Activated CD8-positive, alpha-beta T cell treated with anti-CD3 and anti-CD28 coated beads for 36 hours (primary cell): ENCODE data around the gene LSS. TPM values are rescaled to one million over a fixed set of nuclear protein-coding genes. Genes with fewer than 3 reads are reported as not detected.
"Not testable (repeated sequence)": the region's sequence is repeated elsewhere in the genome, so short reads cannot be mapped to it uniquely, and the experiment has no call there.

ENCODE experiments used
- ATAC-seq: fragments of 200-7000 bp; cut with Tn5 transposase; one replicate; pipeline ENCODE4 v1.10.0; 2021; ENCODE audit warnings: mild to moderate bottlenecking, moderate library complexity
- CTCF ChIA-PET: fragments of 350-600 bp; sonication (Branson Sonifier 250); formaldehyde crosslinking; loops from one replicate; lab custom pipeline; 2021; ENCODE audit warnings: antibody characterized with exemption; lab: Charles Lee
- POLR2A ChIA-PET: fragments of 350-600 bp; sonication (Branson Sonifier 250); formaldehyde crosslinking; loops from one replicate; lab custom pipeline; 2021; ENCODE audit warnings: antibody characterized with exemption; lab: Charles Lee
- DNase-seq: peaks from one replicate; pipeline ENCODE4 v3.0.0-alpha.2; 2020
- H3K27ac Mint-ChIP-seq: one replicate; pipeline ENCODE4 v1.8.0; 2021; ENCODE audit warnings: mild to moderate bottlenecking, mixed read lengths
- H3K27me3 Mint-ChIP-seq: one replicate; pipeline ENCODE4 v1.8.0; 2021; ENCODE audit warnings: mixed read lengths
- H3K36me3 Mint-ChIP-seq: one replicate; pipeline ENCODE4 v1.8.0; 2021; ENCODE audit warnings: low read depth, mixed read lengths
- H3K4me1 Mint-ChIP-seq: one replicate; pipeline ENCODE4 v1.8.0; 2021; ENCODE audit warnings: low read depth, mixed read lengths
- H3K4me3 Mint-ChIP-seq: one replicate; pipeline ENCODE4 v1.8.0; 2021; ENCODE audit warnings: mild to moderate bottlenecking, moderate library complexity, mixed read lengths
- H3K9me3 Mint-ChIP-seq: one replicate; pipeline ENCODE4 v1.8.0; 2021; ENCODE audit warnings: mixed read lengths
- intact Hi-C: fragments of 100-400 bp; cut with micrococcal nuclease; formaldehyde crosslinking; loops from one replicate; pipeline ENCODE4 v1.10.0; 2022
- total RNA-seq, 2 experiments: library from RNA; stranded (reverse); gene quantifications; one replicate each; pipeline ENCODE4 v1.2.3, GENCODE V29; 2021
- TF ChIP-seq, protein P1 (sequence below): fragments of 200-600 bp; IDR thresholded peaks from one replicate; pipeline ENCODE4 v1.8.0; 2022; ENCODE audit warnings: antibody characterized with exemption, mild to moderate bottlenecking

Gene LSS
- total RNA-seq, 2 experiments from 2014 or later: 20.3 to 20.4 TPM

DNA sequence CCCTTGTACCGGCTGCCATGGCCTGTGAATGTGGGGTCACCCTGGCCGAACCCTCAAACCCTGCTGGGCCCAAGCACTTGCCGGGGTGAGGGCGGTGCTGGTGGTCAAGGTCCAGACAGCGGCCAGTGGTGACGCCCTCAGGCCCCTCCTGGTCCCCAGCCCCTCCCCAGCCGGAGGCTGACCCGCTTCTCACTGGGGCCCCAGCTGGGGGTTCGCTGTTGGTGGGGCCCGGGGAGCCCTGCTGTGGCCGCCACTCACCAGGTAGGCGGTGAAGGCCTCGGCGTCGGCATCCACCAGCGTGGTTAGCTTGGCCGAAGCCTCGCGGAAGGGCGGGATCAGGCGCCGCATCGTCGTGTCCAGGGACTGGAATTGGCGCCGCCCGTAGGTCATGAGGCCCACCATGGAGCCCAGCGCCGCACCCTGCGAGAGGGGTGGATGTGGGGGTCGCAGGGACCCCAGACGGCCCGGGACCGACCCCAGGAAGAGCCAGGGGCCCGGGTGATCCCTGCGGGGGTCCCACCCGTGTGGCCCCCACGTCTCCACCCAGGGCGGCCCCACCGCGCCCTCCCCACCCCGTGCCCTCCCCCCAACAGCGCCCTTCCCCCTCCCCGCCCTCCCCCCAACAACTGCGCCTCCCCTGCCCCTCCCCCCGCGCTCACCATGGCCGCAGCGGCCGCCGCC is 83.3 kb downstream of the LSS start:
- POLR2A ChIA-PET: no interaction called here
- H3K27ac Mint-ChIP-seq: no peak overlapping the region
- TF ChIP-seq, protein P1, sequence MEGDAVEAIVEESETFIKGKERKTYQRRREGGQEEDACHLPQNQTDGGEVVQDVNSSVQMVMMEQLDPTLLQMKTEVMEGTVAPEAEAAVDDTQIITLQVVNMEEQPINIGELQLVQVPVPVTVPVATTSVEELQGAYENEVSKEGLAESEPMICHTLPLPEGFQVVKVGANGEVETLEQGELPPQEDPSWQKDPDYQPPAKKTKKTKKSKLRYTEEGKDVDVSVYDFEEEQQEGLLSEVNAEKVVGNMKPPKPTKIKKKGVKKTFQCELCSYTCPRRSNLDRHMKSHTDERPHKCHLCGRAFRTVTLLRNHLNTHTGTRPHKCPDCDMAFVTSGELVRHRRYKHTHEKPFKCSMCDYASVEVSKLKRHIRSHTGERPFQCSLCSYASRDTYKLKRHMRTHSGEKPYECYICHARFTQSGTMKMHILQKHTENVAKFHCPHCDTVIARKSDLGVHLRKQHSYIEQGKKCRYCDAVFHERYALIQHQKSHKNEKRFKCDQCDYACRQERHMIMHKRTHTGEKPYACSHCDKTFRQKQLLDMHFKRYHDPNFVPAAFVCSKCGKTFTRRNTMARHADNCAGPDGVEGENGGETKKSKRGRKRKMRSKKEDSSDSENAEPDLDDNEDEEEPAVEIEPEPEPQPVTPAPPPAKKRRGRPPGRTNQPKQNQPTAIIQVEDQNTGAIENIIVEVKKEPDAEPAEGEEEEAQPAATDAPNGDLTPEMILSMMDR: no peak
- peaks cover 12% of the 10 kb centered on the region for H3K4me1 Mint-ChIP-seq
- DNase-seq (no peak), ATAC-seq (no peak)
- no peaks in the 10 kb centered on the region for H3K27me3 Mint-ChIP-seq
- no peak overlapping the region for H3K4me3 Mint-ChIP-seq
- intact Hi-C loops: no loop called here
- H3K36me3 Mint-ChIP-seq: no peaks in the 10 kb centered on the region
- CTCF ChIA-PET: no interaction called here
- no peaks in the 10 kb centered on the region for H3K9me3 Mint-ChIP-seq

DNA sequence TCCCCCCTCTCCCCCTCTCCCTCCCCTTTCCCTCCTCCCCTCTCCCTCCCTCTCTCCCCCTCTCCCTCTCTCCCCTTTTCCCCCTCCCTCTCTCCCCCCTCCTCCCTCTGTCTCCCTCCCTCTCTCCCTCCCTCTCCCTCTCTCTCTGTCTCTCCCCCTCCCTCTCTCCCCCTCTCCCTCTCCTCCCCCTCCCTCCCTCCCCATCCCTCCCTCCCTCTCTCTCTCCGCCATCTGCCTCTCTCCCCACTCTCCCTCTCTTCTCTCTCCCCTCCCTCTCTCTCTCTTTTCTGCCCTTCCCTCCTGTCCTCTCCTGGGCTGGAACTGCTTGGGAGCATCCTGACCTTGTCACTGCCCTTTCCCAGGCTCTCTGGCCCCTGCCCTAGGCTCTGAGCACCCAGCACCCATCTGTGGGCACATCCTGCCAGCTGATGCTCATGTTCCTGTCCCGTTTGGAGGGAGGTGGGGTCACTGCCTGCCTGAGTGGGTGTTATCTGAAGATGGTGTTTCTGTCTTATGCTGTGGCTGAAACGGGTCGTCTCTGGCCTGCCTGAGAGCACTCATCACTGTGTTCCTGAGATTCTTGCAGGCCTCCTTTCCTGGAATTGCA is 84.0 kb downstream of the LSS start:
- ATAC-seq (no peak), DNase-seq (peak; percentile 65)
- Mint-ChIP-seq H3K4me1 (peaks cover 12% of the 10 kb centered on the region), H3K9me3 (no peaks in the 10 kb centered on the region), H3K27me3 (no peaks in the 10 kb centered on the region), H3K4me3 (no peak overlapping the region), H3K27ac (peak overlapping the region; percentile 85), H3K36me3 (no peaks in the 10 kb centered on the region)
- POLR2A ChIA-PET: interaction anchor here (0.9 to 2.6 kb wide), 2 partner anchors 38 to 171 kb away, joined by 3 to 15 read pairs; no protein-coding TSS in a partner anchor
- intact Hi-C loops: no loop called here
- CTCF ChIA-PET: interaction anchor here (1.1 to 3.8 kb wide), 10 partner anchors 9 to 178 kb away, joined by 3 to 50 read pairs (median 6); partner anchors contain the start of genes MCM3AP and YBEY
- TF ChIP-seq, protein P1: no peak

DNA sequence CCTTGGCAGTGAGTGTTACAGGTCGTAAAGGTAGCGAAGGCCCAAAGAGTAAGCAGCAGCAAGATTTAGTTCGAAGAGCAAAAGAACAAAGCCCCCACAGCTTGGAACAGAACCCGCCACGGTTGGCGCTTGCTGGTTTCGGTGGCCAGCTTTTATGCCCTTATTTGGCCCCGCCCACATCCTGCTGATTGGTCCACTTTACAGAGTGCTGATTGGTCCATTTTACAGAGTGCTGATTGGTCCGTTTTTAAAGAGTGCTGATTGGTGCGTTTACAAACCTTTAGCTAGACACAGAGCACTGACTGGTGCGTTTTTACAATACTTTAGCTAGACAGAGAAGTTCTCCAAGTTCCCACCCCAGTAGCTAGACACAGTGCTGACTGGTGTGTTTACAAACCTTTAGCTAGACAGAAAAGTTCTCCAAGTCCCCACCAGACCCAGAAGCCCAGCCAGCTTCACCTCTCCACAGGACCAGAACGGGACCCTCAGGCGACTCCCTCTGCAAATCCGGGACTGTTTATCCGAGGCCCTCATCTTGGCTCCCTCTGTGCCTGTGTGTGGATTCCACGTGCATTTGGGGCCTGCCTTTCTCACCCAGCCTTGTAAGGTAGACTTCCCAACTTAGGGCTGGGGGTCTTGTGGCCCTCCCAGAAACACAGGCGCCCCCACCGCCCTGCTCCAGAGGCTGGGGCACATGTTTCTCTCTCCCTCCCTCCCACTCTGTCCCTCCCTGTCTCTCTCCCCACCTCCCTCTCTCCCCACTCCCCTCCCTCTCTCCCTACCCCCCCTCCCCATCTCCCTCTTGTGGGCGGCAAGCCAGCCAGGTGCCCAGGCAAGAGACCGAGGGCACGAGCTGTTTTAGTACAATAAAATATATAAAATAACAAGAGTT is 85.7 kb downstream of the LSS start:
- H3K9me3 Mint-ChIP-seq: no peaks in the 10 kb centered on the region
- intact Hi-C loops: no loop called here
- H3K27me3 Mint-ChIP-seq: no peaks in the 10 kb centered on the region
- ATAC-seq: no peak
- peaks cover 12% of the 10 kb centered on the region for H3K4me1 Mint-ChIP-seq
- peak overlapping the region; percentile 75 for H3K27ac Mint-ChIP-seq
- H3K36me3 Mint-ChIP-seq: no peaks in the 10 kb centered on the region
- peak; percentile 60 for DNase-seq
- TF ChIP-seq, protein P1: no peak
- ChIA-PET CTCF (interaction anchor here (0.6 to 3.8 kb wide), 28 partner anchors 10 to 297 kb away, joined by 3 to 50 read pairs (median 4); partner anchors contain the start of genes MCM3AP and YBEY), POLR2A (interaction anchor here (0.8 to 2.6 kb wide), 2 partner anchors 169 to 172 kb away, joined by 3 to 15 read pairs; no protein-coding TSS in a partner anchor)
- no peak overlapping the region for H3K4me3 Mint-ChIP-seq

DNA sequence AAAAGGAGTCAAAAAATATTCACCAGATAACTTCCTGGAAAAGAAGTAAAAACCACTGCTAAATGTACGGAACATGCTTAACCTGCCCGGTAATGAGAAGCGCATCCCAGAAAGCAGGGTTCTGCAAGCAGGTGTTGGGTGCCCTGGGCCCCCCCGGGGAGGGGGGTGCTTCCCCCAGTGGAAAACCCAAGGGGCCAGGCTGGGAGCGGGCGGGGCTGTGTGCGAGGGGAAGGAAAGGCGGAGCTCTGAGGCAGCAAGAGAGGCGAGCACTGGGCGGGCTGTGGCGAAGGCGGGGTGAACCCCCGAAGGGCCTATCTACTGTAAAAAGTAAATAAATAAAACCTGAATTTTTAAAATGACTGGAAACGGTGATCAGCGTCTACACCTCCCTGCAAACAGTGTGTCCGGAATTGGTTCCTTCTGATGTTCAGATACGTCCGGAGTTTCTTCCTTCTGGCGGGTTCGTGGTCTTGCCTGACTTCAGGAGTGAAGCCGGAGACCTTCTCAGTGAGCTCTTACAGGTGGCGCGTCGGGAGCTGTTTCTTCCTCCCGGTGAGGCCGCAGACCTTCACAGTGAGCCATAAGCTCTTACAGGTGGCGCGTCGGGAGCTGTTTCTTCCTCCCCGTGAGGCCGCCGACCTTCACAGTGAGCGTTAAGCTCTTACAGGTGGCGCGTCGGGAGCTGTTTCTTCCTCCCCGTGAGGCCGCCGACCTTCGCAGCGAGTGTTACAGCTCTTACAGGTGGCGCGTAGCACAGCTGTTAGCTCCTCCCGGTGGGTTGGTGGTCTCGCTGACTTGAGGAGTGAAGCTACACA is 86.6 kb downstream of the LSS start:
- no peak overlapping the region for H3K4me3 Mint-ChIP-seq
- ChIA-PET POLR2A (interaction anchor here (2.6 kb wide), 1 partner anchor 169 kb away, joined by 15 read pairs; no protein-coding TSS in a partner anchor), CTCF (interaction anchor here (0.8 to 3.8 kb wide), 7 partner anchors 11 to 170 kb away, joined by 3 to 50 read pairs (median 7); partner anchors contain the start of genes MCM3AP and YBEY)
- peak overlapping the region; percentile 46 for H3K27ac Mint-ChIP-seq
- H3K9me3 Mint-ChIP-seq: no peaks in the 10 kb centered on the region
- intact Hi-C loops: no loop called here
- no peaks in the 10 kb centered on the region for H3K27me3 Mint-ChIP-seq
- H3K36me3 Mint-ChIP-seq: no peaks in the 10 kb centered on the region
- ATAC-seq (no peak), DNase-seq (no peak)
- TF ChIP-seq, protein P1: no peak
- peaks cover 12% of the 10 kb centered on the region for H3K4me1 Mint-ChIP-seq

DNA sequence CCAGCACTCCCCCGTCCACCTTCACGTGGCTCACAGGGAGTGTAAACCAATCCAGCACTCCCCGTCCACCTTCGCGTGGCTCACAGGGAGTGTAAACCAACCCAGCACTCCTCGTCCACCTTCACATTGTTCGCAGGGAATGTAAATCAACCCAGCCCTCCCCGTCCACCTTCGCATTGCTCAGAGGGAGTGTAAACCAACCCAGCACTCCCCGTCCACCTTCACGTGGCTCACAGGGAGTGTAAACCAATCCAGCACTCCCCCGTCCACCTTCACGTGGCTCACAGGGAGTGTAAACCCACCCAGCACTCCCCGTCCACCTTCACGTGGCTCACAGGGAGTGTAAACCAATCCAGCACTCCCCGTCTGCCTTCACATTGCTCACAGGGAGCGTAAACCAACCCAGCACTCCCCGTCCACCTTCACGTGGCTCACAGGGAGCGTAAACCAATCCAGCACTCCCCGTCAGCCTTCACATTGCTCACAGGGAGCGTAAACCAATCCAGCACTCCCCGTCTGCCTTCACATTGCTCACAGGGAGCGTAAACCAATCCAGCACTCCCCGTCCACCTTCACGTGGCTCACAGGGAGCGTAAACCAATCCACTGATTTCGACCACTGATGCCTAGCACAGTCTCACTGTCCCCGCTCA is 88.1 kb downstream of the LSS start:
- intact Hi-C loops, H3K36me3 Mint-ChIP-seq, H3K9me3 Mint-ChIP-seq, POLR2A ChIA-PET, ATAC-seq, DNase-seq, H3K4me3 Mint-ChIP-seq, H3K27me3 Mint-ChIP-seq, H3K27ac Mint-ChIP-seq: not testable (repeated sequence)
- H3K4me1 Mint-ChIP-seq: peaks cover 12% of the 10 kb centered on the region
- CTCF ChIA-PET: interaction anchor here (3.8 kb wide), 1 partner anchor 169 kb away, joined by 50 read pairs; no protein-coding TSS in a partner anchor
